22Rv1 (cell line): Measurements from ENCODE around the gene PDGFB.

Source experiments
- ZFX ChIP-seq: fragments of 450-650 bp; IDR thresholded peaks from 2 replicates; pipeline ENCODE4 v1.6.1; 2017; ENCODE audit warnings: antibody characterized with exemption, borderline replicate concordance
- TF ChIP-seq, protein P1 (sequence below): fragments of 450-650 bp; IDR thresholded peaks from 2 replicates; pipeline ENCODE4 v1.5.1; 2017; ENCODE audit warnings: mild to moderate bottlenecking

DNA sequence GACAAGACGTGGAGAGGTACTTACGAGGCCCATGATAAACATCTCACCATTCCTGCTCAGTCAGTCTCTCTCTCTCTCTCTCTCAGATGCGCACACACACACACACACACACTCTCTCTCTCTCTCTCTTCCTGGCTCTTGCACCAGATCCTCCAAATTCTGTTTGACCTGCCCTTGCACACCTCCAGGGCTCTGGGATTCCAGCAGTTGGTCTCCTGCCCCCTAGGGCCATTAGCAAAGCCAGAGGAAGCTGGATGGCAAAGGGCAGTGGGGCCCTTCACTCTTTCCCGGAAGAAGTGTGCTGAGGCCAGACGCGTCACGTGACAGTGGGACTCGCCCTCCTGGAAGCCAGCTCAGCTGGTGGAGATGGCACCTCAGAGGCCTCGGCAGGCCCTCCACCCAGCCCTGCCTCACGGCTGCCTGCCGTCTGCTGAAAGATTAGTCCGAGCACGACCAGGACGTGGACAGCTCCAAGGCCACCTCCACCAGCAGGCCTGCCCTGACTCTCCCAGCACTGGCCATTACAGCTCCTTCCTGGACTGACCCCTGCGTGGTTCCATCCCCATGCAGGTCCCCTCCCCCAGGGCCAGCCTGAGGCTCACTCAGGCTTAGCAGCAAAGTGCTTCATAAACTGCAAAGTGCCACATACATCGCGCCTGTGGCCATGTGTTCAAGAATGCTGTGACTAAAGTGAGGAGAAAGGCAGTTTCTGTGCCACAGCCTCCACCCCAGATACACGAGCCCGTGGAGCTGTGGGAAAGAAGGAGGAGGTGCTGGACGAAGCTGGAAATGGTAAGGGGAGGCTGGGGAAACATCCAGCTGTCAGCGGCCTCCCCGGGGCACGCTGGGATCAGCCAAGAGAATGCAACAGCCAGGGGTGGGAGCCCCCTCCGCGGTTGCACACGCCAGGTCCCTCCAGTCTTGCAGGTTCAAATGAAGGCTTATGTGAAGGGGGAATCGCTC, 3.7 kb downstream of the PDGFB start:
- TF ChIP-seq, protein P1, sequence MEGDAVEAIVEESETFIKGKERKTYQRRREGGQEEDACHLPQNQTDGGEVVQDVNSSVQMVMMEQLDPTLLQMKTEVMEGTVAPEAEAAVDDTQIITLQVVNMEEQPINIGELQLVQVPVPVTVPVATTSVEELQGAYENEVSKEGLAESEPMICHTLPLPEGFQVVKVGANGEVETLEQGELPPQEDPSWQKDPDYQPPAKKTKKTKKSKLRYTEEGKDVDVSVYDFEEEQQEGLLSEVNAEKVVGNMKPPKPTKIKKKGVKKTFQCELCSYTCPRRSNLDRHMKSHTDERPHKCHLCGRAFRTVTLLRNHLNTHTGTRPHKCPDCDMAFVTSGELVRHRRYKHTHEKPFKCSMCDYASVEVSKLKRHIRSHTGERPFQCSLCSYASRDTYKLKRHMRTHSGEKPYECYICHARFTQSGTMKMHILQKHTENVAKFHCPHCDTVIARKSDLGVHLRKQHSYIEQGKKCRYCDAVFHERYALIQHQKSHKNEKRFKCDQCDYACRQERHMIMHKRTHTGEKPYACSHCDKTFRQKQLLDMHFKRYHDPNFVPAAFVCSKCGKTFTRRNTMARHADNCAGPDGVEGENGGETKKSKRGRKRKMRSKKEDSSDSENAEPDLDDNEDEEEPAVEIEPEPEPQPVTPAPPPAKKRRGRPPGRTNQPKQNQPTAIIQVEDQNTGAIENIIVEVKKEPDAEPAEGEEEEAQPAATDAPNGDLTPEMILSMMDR = 0 out of 2 replicates have a peak, but pooled peaks have one; percentile 2
- no peak for TF ChIP-seq ZFX
